Activated CD8-positive, alpha-beta T cell treated with anti-CD3 and anti-CD28 coated beads for 36 hours (primary cell): ENCODE results near the gene ALOX15B. TPM values are rescaled to one million over a fixed set of nuclear protein-coding genes. Genes with fewer than 3 reads are reported as not detected.

Experiments
- ATAC-seq: fragments of 200-7000 bp; cut with Tn5 transposase; one replicate; pipeline ENCODE4 v1.10.0; 2021; ENCODE audit warnings: mild to moderate bottlenecking, moderate library complexity
- CTCF ChIA-PET: fragments of 350-600 bp; sonication (Branson Sonifier 250); formaldehyde crosslinking; loops from one replicate; lab custom pipeline; 2021; ENCODE audit warnings: antibody characterized with exemption; lab: Charles Lee
- POLR2A ChIA-PET: fragments of 350-600 bp; sonication (Branson Sonifier 250); formaldehyde crosslinking; loops from one replicate; lab custom pipeline; 2021; ENCODE audit warnings: antibody characterized with exemption; lab: Charles Lee
- DNase-seq: peaks from one replicate; pipeline ENCODE4 v3.0.0-alpha.2; 2020
- H3K27ac Mint-ChIP-seq: one replicate; pipeline ENCODE4 v1.8.0; 2021; ENCODE audit warnings: mild to moderate bottlenecking, mixed read lengths
- H3K27me3 Mint-ChIP-seq: one replicate; pipeline ENCODE4 v1.8.0; 2021; ENCODE audit warnings: mixed read lengths
- H3K36me3 Mint-ChIP-seq: one replicate; pipeline ENCODE4 v1.8.0; 2021; ENCODE audit warnings: low read depth, mixed read lengths
- H3K4me1 Mint-ChIP-seq: one replicate; pipeline ENCODE4 v1.8.0; 2021; ENCODE audit warnings: low read depth, mixed read lengths
- H3K4me3 Mint-ChIP-seq: one replicate; pipeline ENCODE4 v1.8.0; 2021; ENCODE audit warnings: mild to moderate bottlenecking, moderate library complexity, mixed read lengths
- H3K9me3 Mint-ChIP-seq: one replicate; pipeline ENCODE4 v1.8.0; 2021; ENCODE audit warnings: mixed read lengths
- CTCF ChIP-seq: fragments of 200-600 bp; IDR thresholded peaks from one replicate; pipeline ENCODE4 v1.8.0; 2022; ENCODE audit warnings: antibody characterized with exemption, mild to moderate bottlenecking
- intact Hi-C: fragments of 100-400 bp; cut with micrococcal nuclease; formaldehyde crosslinking; loops from one replicate; pipeline ENCODE4 v1.10.0; 2022
- total RNA-seq, 2 experiments: library from RNA; stranded (reverse); gene quantifications; one replicate each; pipeline ENCODE4 v1.2.3, GENCODE V29; 2021

The ALOX15B gene
- total RNA-seq, 2 experiments from 2014 or later = 0.16 TPM; not detected in 1

DNA sequence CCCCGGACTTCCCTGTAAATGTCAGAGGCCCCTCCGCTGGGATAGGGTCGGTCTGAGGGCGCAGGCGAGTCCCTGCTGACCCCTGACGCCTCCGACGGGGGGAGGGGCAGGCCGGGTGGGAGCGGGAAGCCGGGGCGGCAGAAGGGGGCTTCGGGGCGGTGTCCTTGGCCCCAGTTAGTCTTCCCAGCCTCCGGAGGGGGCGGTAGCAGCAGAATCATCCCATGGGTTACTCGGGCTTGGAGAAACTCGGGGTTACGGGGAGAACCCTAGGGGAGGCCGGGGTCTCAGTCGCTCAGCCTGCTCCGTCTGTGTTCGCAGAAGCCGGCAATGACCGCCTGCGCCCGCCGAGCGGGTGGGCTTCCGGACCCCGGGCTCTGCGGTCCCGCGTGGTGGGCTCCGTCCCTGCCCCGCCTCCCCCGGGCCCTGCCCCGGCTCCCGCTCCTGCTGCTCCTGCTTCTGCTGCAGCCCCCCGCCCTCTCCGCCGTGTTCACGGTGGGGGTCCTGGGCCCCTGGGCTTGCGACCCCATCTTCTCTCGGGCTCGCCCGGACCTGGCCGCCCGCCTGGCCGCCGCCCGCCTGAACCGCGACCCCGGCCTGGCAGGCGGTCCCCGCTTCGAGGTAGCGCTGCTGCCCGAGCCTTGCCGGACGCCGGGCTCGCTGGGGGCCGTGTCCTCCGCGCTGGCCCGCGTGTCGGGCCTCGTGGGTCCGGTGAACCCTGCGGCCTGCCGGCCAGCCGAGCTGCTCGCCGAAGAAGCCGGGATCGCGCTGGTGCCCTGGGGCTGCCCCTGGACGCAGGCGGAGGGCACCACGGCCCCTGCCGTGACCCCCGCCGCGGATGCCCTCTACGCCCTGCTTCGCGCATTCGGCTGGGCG is 35.9 kb upstream of the ALOX15B start:
- CTCF ChIA-PET = interaction anchor here (1.1 to 2.1 kb wide), 5 partner anchors 13 to 107 kb away, joined by 3 to 22 read pairs (median 11); no protein-coding TSS in a partner anchor
- DNase-seq (no peak), ATAC-seq (no peak)
- peaks cover 5% of the 10 kb centered on the region for H3K4me1 Mint-ChIP-seq
- no peaks in the 10 kb centered on the region for H3K9me3 Mint-ChIP-seq
- H3K4me3 Mint-ChIP-seq = no peak overlapping the region
- TF ChIP-seq CTCF = peak; percentile 17
- intact Hi-C loops = no loop called here
- H3K27me3 Mint-ChIP-seq = peaks cover 37% of the 10 kb centered on the region
- no peak overlapping the region for H3K27ac Mint-ChIP-seq
- POLR2A ChIA-PET = interaction anchor here (1.0 kb wide), 1 partner anchor 13 kb away, joined by 3 read pairs; no protein-coding TSS in a partner anchor
- no peaks in the 10 kb centered on the region for H3K36me3 Mint-ChIP-seq

DNA sequence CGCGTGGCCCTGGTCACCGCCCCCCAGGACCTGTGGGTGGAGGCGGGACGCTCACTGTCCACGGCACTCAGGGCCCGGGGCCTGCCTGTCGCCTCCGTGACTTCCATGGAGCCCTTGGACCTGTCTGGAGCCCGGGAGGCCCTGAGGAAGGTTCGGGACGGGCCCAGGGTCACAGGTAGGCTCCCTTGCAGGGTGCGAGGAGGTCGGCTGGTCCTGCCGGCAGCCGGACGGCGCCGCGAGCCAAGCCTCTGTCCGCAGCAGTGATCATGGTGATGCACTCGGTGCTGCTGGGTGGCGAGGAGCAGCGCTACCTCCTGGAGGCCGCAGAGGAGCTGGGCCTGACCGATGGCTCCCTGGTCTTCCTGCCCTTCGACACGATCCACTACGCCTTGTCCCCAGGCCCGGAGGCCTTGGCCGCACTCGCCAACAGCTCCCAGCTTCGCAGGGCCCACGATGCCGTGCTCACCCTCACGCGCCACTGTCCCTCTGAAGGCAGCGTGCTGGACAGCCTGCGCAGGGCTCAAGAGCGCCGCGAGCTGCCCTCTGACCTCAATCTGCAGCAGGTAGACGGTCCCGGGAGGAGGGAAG is 35.2 kb upstream of the ALOX15B start:
- Mint-ChIP-seq H3K9me3 (no peaks in the 10 kb centered on the region), H3K4me3 (no peak overlapping the region), H3K27ac (no peak overlapping the region), H3K36me3 (no peaks in the 10 kb centered on the region), H3K4me1 (peaks cover 5% of the 10 kb centered on the region), H3K27me3 (peaks cover 34% of the 10 kb centered on the region)
- ATAC-seq (no peak), DNase-seq (no peak)
- no peak for TF ChIP-seq CTCF
- ChIA-PET CTCF (interaction anchor here (0.7 to 1.9 kb wide), 5 partner anchors 11 to 106 kb away, joined by 3 to 6 read pairs (median 4); no protein-coding TSS in a partner anchor), POLR2A (interaction anchor here (1.0 kb wide), 1 partner anchor 12 kb away, joined by 3 read pairs; no protein-coding TSS in a partner anchor)
- intact Hi-C loops = no loop called here

DNA sequence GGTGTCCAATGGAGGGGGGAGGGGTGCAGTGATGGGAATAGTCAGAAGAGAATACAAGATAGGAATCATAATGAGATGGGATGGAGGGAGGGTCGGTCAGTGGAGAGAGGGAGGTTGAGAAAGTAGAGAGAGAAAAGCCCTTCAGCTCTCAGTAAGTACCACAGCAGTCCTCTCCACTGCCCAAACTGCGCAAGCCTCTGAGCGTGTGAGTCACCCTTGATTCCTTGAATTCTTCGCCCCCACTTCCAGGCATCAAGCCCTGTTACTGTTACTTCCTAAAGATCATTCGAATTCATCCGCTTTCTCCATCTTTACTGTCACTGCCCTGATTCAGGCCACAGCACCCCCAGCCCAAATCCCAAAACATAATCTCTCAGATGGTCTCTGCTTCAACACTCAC is 34.0 kb upstream of the ALOX15B start:
- ATAC-seq (no peak), DNase-seq (no peak)
- no peak for TF ChIP-seq CTCF
- no peak overlapping the region for H3K27ac Mint-ChIP-seq
- CTCF ChIA-PET = interaction anchor here (1.0 to 1.9 kb wide), 5 partner anchors 11 to 105 kb away, joined by 3 to 6 read pairs (median 3); no protein-coding TSS in a partner anchor
- H3K36me3 Mint-ChIP-seq = no peaks in the 10 kb centered on the region
- POLR2A ChIA-PET = no interaction called here
- H3K9me3 Mint-ChIP-seq = no peaks in the 10 kb centered on the region
- H3K27me3 Mint-ChIP-seq = peaks cover 32% of the 10 kb centered on the region
- no peak overlapping the region for H3K4me3 Mint-ChIP-seq
- H3K4me1 Mint-ChIP-seq = peaks cover 5% of the 10 kb centered on the region
- intact Hi-C loops = no loop called here

GRCh38 chr17:8005357-8005756 is 33.5 kb upstream of the ALOX15B start:
- no peaks in the 10 kb centered on the region for H3K9me3 Mint-ChIP-seq
- H3K4me1 Mint-ChIP-seq = peaks cover 5% of the 10 kb centered on the region
- ChIA-PET POLR2A (no interaction called here), CTCF (interaction anchor here (1.0 to 1.9 kb wide), 4 partner anchors 11 to 55 kb away, joined by 3 to 6 read pairs (median 4); no protein-coding TSS in a partner anchor)
- TF ChIP-seq CTCF = no peak
- H3K4me3 Mint-ChIP-seq = no peak overlapping the region
- H3K27ac Mint-ChIP-seq = no peak overlapping the region
- DNase-seq (no peak), ATAC-seq (no peak)
- peaks cover 32% of the 10 kb centered on the region for H3K27me3 Mint-ChIP-seq
- no peaks in the 10 kb centered on the region for H3K36me3 Mint-ChIP-seq
- intact Hi-C loops = no loop called here
